Stimulated activated CD8-positive, alpha-beta memory T cell treated with anti-CD3 and anti-CD28 coated beads, Interleukin-4, amount 100 ng/mL, for 4 hours (primary cell): Measurements from ENCODE around the gene POU6F2.

Source experiments
- DNase-seq, 2 donors: peaks; one replicate each; pipeline ENCODE4 v3.0.0-alpha.2; 2020; ENCODE audit warnings: low read depth in 2 of 2, low spot score in 1 of 2

The POU6F2 gene

GRCh38 chr7:39430909-39431641 lies 453.4 kb downstream of the POU6F2 start:
- no peak for DNase-seq

DNA sequence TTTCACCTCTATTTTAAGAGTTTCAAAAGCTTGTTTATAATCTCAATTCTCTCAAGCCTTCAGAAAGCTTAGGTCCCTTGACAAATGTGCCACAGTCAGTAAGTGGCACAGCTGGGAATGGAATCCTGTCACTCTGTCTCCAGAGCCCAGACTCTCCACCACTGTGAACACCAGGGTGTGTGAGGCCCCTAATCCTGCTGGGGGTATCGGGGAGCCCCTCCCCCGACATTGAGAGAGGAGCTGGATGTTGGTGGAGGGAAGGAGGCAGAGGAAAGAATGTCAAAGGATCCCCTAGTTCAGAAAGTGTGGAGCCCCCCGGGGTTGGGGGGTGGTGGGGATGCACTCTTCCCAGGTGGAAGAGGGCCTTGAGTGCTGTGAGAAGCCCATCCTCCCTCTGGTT lies 454.7 kb downstream of the POU6F2 start:
- no peak for DNase-seq

- DNase-seq: no peak
These were observed 455.2 kb downstream of the POU6F2 start for GRCh38 chr7:39432807-39433416.

GRCh38 chr7:39433550-39433949 lies 455.8 kb downstream of the POU6F2 start:
- DNase-seq: no peak

DNA sequence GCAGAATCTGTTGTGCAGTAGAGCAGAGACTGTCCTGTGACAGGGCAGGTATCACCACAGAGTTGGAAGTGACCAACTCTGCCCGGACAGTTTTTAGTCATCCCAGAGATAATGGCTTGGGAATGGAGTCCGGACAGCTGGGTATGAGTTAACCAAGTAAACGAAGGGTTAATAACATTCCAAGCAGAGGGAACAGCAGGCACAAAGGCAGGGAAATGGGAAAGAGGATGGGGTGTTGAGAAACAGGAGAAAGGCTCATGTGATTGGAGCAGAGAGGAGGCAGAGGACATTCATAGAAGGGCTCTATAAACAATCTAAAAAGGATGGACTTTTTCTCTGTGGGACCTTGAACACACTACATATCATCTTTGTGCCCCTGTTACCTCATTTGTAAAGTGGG lies 456.3 kb downstream of the POU6F2 start:
- DNase-seq: no peak

DNA sequence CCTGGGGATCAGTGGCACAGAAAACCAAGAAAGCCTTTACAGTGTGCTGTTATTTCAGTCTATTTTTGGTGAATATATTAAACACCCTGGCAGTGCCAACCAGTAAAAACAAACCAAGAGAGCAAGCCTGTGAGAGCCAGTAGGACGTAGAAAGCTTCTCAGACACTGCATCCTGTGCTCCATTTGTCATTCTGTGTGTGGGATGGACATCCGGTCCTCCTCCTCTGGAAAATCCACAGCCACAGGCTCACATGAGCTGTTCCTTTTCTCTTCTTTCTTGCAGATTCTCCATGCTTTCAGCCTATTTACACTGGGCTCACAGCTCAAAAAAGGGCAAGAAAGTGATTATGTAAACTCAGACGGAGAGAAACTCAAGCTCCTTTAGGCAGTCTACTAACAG lies 468.8 kb downstream of the POU6F2 start:
- DNase-seq: no peak

GRCh38 chr7:39451901-39452300 lies 474.2 kb downstream of the POU6F2 start:
- no peak for DNase-seq

GRCh38 chr7:39453743-39454355 lies 476.1 kb downstream of the POU6F2 start:
- DNase-seq: peak; percentile 1 to 6

DNA sequence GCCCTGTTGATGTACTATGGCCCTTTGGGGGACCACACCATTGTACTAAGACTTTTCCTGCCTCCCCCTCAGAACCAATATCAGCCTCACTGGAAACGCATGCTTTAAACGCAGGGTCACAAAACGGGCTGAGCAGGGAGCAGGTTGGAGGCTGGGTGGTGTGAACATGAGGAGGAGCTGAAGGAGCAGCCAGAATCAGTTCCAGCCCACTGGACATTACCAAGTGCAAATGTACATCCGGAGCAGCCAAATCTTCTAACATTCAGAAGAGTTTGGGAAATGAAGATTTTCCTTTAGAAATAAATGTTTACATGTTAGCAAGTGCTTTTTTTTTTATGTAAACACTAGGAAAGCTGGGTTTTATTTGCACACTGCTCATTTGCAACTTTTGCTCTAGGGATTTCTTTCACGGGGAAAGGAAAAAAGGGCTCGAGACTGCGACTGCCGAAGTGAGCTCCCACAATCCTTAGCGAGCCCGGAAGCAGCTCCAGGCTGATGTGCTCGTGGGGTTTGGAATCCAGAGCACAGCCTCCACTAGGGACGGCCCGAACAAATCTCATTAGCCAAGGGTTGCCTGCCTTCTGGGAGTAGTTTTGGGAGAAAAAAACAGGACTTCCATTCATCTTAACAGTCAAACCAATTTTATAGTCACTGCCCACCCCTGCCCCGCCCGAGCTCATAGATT lies 480.5 kb downstream of the POU6F2 start:
- DNase-seq: no peak

- no peak for DNase-seq
These were observed 481.9 kb downstream of the POU6F2 start for GRCh38 chr7:39459636-39460035.

- DNase-seq: no peak
These were observed 482.8 kb downstream of the POU6F2 start for GRCh38 chr7:39460486-39460885.

- DNase-seq: no peak
These were observed 483.6 kb downstream of the POU6F2 start for GRCh38 chr7:39461263-39461820.

DNA sequence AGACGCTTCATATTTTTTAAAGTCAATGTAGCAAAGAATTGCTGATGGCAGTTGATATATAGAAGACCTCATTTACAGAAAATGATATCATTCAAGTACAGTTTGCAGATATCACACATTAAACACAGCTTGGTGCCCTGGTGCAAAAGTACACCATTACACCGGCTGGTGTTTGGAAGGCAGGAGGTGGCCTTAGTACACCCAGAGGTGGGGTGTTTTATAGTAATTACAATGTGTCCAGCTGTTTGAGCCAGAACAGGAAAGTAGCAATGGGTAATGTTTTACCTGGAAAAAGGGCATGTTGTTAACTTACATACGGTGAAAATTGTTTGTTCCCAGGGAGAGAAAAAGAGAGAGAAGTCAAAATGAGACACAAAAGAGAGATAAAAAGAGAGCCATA lies 485.5 kb downstream of the POU6F2 start:
- no peak for DNase-seq

- no peak for DNase-seq
These were observed 486.8 kb downstream of the POU6F2 start for GRCh38 chr7:39464350-39465054.

GRCh38 chr7:39465055-39465929 lies 487.6 kb downstream of the POU6F2 start:
- no peak for DNase-seq

GRCh38 chr7:39468261-39468660 lies 490.6 kb downstream of the POU6F2 start:
- no peak for DNase-seq

DNA sequence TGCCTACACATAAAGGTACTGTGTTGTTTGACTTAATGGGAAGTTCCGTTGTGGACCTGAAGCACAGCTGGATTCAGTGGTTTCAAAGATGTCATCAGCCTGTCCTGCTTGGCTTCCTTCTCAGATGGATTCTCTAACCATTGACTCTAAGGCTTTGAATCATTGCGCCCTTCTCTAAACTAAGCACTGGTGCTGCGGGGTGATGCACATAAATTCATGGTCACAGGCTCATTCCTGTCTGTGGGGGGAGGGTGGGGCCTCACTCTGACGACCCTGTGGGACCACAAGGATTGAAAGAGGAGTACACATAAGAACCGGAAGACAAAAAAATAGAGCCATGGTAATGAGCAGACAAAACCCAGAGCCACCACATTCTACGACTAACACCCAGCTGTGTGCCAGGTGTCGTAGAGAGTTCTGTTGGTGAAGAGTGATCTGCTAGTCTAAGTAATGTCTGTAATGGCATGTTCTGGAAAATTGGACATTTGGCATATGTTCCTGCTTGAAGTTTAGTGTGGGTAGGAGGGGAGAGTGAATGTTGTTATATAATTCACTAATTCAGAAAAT lies 491.2 kb downstream of the POU6F2 start:
- DNase-seq: no peak

DNA sequence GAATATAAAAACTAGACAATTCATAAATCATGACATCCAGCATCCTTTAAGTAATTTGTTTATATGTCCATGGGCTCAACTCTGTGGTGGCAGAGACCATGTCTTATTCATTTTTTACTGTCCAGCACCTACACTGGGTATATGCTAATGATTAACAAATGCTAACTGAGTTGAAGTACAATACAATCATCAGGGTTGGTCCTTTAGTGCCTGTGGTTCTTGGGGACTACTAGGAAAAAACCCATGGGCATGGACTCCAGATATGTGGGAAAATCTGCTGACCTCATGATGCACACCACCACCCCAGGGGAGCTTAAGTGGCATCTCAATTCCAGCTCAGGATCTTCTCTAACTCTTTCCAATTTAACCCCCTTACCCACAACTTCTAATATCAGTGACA lies 503.2 kb downstream of the POU6F2 start:
- no peak for DNase-seq

DNA sequence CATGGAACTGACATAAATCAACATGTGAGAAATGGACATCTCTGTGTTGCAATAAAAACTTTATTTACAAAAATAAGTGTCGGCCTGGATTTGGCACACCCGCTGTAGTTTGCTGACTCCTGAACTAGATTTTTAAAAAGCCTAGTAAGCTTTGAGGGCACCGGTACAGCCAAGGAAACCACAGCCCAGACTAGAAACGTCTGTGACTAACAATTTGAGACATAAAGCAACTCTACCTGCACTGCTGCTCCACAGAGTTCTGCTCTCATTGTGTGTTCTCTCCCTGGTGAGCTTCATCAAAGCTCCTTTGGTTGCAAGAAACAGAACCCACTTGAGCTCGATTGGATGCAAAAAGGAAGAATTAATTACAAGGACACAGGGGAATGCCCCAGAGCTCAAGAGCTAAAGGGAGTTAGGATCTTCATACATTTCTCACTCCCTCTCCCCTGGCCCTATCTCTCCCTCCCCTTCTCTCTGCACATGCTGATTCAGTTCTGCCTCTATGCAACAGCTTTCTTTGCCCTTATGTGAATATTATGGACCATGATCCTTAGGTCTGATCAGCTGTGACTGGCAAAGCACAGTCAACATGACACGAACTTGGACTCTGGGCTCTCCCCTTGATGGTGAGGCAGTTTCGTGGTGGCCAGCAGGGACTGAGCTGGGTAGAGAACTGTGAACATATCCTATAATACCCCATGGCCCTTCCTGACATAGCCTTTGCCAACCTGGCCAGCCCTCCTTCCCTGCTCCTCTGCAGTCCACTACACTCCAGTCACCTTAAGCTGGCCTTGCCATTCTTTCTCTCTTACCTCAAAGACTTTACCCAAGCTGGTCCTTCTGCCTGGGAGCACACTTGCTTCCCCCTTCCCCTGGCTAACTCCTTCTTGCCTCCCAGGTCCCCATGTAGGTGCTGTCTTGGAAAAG lies 511.0 kb downstream of the POU6F2 start:
- DNase-seq: no peak
